HG02938 (cell line): ENCODE results near the gene OSBPL1A.

Experiments
- ATAC-seq: cut with Tn5 transposase; IDR thresholded peaks from one replicate; pipeline ENCODE4 v1.9.1; 2021; ENCODE audit warnings: mild to moderate bottlenecking, moderate library complexity; ENCODE audit not compliant: unreplicated experiment

OSBPL1A gene

DNA sequence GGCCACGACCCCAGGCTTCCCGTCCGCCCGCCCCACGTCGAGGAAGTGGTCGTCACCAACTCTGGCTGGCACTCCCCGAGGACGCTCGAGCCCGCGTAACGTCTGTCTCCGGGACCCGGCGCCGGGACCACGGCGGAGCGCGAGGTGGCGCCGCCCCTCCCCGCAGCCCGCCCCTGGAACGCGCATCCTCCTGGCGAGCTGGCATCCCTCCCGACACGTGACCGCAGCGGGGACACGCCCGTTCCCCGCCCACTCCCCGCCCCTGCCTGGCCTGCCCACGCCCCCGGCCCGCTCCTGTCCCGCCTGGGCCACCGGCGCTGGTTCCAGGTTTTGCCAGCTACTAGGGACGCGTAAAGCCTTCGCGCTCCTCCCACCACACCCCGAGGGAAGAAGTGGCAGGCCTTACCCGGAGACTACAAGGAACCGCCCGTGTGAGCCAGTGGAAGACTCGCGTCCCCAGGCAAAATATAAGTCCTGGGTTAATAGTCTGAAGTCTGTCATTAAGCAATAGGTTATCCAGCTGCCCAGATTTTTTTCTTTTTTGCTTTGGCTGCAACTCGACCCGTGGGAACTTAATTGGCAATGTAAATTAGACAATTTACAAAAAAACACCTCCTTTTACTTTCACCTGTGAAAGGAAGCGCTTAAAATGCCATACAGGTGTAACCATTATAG lies at the start of gene OSBPL1A:
Gene OSBPL1A, minus strand, starts transcription at position 131 of the 675 bp plus-strand sequence. CDS start 20,291 bp downstream, outside the sequence.
- ATAC-seq = no peak

DNA sequence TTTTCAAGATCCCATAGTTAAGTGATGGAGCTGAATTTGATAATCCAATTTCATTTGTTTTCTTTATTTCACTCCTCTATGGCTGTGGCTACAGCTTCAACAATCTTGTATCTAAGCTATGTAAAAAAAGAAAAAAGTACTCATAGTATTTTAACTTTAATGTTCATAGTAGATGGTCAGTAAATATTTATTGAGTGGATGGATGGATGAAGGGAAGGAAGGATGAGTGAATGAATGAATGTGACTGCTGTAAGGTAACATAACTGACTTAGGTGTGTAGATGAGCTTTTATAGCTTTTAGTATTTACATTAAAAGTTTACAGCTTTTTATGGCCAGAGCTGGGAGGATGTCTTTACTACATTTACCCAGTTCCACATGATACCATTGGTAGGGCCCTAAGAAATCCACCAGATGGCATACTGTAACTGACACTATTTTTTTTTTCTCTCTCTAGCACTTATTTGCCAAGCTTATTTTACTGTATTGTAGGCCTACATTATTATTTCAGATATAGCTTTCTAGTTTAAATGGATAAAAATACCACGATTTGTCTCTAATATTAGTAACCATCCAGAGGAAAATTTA lies 49.4 kb upstream of the OSBPL1A start:
- ATAC-seq = no peak

DNA sequence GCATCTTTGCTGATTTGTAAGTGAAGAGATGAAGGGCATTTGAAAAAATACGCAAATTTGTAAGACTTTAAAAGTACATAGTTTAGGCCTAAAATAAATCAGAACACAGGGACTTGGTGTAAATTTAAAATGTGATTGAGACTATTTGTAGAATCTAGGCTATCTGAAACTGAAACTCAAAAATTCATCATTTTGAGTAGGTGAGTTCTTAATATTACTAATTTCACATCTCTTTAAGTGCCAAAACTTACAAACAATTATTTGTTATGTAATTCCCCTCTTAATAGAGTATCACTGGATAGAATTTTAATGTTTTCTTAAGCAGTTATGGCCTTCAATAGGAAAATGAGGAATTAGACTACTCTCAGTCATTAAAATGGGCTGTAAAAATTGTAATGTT lies 48.8 kb upstream of the OSBPL1A start:
- ATAC-seq = peak; percentile 76

DNA sequence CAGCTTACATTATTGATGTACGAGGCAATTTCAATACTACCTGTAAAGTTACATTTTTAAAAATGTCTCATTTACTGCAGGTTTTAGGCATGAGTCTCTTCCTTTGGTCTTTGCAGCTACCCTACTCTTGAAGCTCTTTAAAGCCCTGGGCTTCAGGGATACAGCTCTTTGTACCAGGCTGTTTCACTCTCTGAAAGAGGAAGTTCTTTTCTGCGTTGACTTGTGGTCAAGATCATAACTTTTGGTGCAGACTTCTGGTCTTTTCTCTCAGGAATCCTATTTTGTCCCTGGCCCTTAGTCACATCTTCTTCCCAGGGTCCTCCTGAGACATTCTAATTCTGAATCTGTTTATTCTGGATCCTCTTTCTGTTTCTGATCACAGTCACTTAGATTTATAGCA lies 46.2 kb upstream of the OSBPL1A start:
- peak; percentile 63 for ATAC-seq

DNA sequence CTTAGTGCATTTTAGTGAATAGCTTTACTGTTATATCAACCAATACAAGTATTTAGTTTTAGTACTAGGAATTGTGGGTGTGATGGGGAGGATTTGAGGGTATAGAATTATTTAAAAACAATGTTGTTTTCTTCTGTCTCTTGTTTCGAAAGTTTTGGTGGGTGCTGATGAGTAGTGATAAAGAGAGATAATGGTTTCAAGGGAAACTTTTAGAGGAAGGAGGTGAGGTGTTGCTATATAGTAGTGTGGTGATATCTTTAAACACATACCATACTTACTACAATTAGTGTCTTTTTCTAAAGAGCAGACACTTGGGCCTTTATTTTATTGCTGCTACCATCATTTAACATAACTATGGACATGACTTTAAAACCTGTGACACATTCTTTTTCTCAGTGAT lies 39.3 kb upstream of the OSBPL1A start:
- ATAC-seq = no peak

DNA sequence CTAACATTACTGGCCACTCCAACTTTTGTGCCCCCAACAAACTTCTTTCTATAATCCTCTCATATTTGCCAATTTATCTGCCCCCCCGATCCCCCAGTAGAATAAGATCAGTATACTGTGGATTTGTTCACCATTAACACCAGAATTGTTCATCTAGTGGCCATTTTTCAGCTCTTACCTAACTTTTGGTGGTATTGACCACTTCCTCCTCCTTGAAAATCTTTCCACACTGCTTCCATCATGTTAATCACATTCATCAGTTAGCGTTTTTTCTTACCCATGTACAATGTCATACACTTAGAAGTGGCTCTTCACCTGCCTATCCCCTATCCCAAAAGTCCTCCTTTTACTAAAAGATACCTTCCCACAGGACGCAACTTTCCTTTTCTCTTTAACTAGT lies 35.0 kb upstream of the OSBPL1A start:
- no peak for ATAC-seq

DNA sequence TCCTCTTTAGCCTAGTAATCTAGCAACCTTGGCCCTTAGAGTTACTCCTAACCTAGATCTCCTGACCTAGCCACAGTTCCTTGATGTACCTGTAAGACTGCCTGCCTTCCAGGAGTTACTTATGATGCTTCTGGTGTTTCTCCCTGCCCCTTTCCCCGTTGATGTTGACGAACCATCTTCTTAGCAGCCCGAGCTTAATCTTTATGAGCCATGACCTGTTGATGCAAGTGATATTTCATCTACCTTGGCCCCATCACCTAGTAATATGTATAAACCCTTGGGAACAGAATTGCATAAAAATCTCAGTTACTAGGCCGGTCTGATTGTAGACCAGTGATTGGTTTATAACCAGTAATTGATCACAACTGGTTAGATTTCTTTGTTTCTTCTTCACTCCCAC lies 31.6 kb upstream of the OSBPL1A start:
- no peak for ATAC-seq

DNA sequence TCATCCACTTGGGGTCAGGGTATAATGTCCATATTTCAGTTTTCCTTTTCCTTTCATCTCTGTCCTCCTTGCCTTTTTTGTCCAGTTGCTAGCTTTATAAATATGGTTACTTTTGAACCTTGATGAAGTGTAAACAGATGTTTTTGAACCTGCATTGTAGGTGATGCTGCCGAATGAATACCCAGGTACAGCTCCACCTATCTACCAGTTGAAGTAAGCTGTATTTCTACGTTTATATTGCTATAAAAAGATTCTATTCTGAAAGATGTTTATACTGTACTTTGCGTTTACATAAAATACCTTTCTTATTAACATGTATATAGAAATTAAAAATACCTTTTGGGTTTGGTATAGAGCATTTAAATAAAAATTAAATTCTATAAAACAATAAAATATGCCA lies 31.1 kb upstream of the OSBPL1A start:
- no peak for ATAC-seq

DNA sequence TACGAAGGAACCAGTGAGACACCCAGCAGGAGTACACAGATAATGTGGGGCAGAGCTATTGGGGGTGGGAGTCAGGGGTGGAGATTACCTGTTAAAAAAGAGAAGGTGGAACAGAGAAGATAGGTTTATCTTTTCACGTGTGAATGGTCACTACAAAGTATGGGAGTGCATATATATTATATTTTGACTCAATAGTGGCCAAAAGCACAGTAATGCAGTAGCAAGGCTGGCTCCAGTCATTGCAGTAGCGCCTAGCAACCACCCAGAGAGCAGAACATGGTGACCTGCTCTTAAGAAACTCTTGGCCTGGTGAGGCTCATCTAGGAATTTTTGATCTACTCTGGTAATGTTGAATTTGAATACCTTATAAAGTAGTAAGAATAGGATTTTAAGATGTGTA lies 29.9 kb upstream of the OSBPL1A start:
- no peak for ATAC-seq

DNA sequence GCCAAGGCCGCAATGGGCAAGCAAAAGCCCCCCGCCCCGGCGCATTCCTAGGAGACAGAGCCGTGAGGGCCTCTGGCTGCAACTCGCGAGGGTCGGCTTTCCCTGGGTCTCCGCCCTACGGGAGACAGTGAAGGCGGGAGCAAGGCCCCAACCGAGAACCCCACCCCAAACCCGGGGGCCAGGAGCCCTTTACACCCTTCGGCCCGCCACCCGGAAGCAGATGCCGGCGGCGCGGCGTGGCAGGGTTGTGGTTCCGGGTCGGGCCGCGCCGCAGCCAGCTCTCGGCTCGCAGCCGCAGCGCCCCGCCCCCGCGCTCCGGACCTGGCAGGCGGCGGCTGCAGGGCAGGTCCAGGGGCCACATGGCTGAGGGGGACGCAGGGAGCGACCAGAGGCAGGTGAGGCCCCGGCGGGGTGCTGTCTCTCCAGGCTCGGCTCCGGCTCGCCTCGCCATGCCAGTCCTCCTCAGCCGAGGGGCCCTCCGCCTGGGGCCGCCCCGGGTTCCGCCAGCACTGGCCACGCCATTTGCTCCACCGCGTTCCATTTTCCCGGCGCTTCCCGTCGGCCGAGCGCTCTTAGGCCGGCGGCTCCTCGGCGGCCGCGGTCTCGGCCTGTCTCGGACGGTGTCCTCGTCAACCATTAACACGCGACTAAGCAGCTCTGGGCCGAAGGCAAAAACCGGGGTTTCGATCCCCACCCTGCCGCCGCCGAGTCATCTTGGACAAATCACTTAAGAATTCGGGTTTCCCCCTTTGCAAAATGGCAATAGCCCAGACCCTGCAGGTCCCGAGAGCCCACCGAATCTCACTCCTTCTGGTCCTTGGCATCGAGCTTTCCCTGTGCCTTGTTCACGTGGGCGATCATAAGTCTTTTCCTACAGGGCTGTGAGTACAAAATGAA lies 29.0 kb upstream of the OSBPL1A start, which contains the start of gene IMPACT:
Gene IMPACT, plus strand, starts transcription at position 273 of the 897 bp plus-strand sequence. Its CDS starts 87 bp downstream, at position 360.
- peak; percentile 75 for ATAC-seq

DNA sequence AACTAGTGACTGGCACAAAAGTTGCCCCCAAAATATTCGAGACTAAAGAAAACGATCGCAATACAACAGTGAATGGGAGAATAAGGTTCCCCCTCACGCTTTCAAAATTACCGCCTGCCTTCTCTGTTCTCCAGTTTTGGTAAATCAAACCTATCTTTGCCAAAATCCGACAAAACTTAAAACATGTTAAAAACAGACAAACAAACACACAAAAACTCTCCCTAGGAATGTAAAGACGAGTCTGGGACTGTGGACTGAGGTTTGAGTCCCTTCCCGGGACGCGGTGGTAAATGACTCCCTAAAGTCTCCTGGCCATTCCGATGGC lies 28.4 kb upstream of the OSBPL1A start:
- no peak for ATAC-seq

DNA sequence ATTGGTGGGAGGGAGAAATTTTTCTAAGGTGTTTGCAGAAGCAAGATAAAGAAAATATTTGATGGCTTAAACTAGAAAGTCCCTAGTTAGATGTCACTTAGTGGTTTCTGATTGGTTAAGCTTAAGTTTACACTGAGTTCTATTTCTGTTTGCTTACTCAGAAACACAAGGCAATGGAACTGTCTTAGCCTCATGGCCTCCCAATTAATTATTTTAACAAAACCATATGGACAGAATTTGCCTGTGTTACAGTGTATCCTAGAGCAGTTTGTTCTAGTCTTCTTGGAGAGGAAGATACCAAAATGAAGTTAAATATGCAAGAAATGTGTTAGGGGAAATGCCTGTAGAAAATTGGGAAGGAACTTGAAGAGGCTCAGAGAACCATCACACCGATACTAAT lies 24.2 kb upstream of the OSBPL1A start:
- no peak for ATAC-seq

DNA sequence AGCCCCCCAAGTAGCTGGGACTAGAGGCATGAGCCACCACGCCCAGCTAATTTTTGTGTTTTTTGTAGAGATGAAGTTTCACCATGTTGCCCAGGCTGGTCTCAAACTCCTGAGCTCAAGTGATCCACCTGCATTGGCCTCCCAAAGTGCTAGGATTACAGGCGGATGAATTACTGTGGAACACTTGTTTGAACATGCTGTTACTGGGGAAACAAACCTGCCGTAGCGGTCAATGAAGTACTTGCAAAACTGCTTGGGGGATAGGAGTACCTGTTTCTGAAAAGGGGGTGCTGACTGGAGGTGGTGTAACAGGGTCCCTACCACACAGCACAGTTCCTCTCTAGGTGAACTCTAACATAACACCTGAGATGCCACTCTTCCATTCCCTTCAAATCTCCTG lies 22.9 kb upstream of the OSBPL1A start:
- no peak for ATAC-seq

DNA sequence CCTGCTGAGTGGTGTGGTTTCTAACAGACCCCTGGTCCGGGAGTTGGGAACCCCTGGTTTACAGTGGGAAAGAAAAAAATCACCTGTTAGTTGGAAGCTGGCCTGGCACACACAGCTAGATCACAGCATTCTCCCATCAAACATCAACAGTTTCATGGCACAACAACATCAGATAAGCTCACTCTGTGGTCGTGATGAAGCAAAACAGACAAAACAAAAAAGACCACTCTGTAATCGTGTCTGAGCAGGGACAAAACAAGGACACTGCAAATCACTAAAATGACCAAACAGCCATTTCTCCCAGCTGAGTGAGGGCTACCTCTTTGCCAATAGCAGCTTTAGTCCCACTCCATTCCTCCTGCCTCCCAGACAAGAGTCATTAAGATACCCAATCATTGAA lies 19.9 kb upstream of the OSBPL1A start:
- ATAC-seq = no peak

DNA sequence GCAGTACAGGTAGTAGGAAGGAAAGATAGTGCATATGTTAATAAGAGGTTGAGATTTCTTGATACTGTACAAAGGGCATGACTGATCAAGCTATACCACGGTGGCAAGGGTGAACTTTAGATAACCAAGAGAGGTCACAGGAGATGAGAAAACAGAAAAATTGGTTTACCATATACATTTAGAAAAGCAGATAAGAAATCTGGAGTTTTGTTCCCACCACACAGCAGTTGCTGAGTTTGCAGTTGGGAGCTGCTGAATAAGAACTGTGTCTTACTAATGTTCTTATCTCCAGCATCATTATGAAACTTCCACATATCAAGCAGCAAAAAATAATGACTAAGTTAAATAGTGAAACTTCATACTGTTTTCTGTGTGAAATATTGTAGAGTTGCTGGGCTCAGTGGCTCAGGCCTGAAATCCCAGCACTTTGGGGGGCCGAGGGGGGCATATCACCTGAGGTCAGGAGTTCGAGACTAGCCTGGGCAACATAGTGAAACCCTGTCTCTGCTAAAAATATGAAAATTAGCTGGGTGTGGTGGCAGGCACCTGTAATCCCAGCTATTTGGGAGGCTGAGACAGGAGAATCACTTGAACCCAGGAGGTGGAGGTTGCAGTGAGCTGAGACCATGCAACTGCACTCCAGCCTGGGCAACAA lies 16.9 kb upstream of the OSBPL1A start:
- ATAC-seq = no peak

DNA sequence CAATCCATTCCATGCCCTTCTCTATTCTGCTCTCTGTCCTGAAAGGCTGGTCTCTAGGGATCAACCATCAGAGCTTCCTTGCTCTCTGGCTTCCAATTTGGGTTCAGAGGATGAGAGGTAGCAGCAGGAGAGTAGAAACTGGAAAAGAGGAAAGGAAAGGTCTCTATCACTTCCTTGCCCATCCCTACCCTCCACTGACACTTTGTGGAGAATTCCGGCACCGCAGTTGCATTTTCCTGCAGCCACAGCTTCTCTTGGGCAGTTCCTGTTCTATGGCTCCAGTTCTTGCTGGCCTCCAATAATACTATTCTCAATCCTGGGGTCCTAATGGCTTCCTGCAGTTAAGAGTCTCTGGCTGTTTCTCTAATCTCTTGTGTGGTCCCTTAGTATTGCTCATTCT lies 15.5 kb upstream of the OSBPL1A start:
- ATAC-seq = no peak

DNA sequence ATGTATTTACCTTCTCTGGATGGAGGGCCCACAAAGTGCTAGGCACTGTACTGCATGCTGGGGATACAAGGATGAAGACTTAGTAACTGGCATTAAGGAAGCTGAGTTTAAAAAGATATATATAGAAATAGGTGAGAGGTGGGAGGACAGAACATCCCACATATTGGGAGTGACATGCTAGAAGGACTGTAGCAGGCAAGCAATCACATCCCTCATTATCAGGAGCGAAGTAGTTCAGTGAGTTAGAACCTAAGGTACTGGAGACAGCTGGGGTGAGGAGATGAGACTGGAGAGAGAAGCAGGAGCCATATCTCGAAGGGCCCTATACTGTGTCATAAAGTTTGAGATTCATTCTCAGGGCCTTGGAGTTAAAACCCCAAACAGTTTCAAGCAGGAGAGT lies 10.9 kb upstream of the OSBPL1A start:
- no peak for ATAC-seq

DNA sequence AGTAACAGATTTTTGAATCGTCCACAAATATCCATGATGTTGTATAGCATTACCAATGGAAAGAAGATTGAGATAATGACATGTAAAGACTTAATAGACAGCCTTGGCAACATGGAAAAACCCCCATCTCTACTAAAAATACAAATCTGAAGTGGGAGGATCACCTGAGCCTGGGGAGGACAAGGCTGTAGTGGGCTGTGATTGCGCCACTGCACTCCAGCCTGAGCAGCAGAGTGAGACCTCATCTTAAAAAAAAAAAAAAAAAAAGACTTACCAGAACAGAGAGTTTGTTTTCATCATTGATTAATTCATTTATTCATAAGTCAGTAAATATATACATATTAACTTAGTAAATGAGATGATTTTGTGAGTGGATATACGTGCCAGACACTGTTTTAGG lies 7.0 kb upstream of the OSBPL1A start:
- ATAC-seq = no peak

DNA sequence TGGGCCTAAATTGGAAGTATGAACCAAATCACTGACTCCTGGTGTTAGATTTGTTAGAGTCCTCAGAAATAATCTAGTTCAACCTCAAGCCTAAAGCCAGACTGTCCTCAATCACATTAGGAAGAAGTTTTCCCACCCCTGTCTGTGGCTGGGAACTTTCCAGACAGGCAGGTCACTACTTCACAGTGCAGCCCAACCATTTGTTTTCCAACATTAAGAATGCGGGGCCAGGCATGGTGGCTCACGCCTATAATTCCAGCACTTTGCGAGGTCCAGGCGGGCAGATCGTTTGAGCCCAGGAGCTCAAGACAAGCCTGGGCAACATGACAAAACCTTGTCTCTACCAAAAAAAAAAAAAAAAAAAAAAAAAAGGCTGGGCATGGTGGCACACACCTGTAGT lies 5.5 kb upstream of the OSBPL1A start:
- ATAC-seq = no peak

DNA sequence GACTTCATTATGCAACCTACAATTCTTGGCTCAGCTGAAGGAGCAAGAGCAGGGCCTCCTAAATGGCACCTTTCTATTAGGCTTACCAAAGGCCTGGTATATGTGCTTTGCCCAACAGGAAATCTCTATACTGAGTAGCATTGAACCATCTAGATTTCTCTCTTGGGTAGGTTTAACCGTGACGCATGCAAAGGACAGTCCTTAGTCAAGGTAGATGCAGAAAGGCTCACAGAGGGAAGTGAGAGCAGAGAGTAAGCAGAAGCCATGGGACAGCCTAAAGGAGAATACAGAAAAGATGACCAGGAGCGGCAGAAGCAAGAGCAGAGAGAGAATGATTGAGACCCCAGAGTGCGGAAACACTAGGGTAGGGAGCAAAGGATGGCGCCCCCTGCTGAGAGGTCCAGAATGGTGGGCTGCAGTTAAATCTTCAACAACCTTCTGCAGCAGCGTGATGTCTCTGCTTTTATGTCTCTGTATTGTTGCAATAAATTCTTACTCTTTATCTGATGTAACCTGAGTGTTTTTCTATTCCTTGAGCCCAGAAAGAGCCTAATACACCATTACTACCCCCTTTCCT lies 4.7 kb upstream of the OSBPL1A start:
- ATAC-seq = no peak

DNA sequence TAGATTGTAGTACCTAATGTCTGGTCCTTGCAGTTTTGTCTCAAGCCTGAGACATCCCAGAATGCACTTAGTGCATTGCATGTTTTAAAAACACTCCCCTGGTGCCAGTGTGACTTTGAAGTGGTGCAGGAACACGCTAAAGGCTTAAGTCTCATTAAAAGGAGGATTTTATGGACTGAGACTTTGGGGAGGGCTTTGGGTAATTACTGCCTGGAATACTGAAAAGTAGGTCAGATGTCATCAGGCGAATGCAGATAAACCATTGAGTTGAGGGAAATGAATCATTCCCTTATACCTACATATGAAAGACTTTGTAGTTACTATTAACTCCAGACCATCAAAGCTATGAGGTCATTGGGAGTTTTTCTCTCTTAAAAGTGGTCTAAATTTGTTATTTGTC lies 3.0 kb upstream of the OSBPL1A start:
- no peak for ATAC-seq
